MM.1S (cell line): Measurements from ENCODE around the gene ADARB1.

Experiments used
- DNase-seq: peaks from one replicate; pipeline ENCODE4 v3.0.0-alpha.2; 2015
- H2AFZ ChIP-seq: fragments of 300-600 bp; sonication (generic); 2 replicates; pipeline ENCODE4 v1.6.0; 2016; ENCODE audit warnings: antibody characterized with exemption, low read length
- H3F3A ChIP-seq: fragments of 300-600 bp; sonication (generic); 2 replicates; pipeline ENCODE4 v1.6.1; 2016; ENCODE audit warnings: mild to moderate bottlenecking, antibody characterized with exemption, low read length, moderate library complexity, mixed read lengths; ENCODE audit not compliant: insufficient read depth
- H3K27ac ChIP-seq: fragments of 300-600 bp; sonication (generic); 2 replicates; pipeline ENCODE4 v1.5.1; 2016; ENCODE audit warnings: mild to moderate bottlenecking, low read length
- H3K27me3 ChIP-seq: fragments of 300-600 bp; sonication (generic); replicated peaks from 2 replicates; pipeline ENCODE4 v1.6.0; 2016; ENCODE audit warnings: low read length; ENCODE audit not compliant: insufficient read depth
- H3K36me3 ChIP-seq: fragments of 300-600 bp; sonication (generic); replicated peaks from 2 replicates; pipeline ENCODE4 v1.6.1; 2016; ENCODE audit warnings: mild to moderate bottlenecking, low read length, mixed read lengths; ENCODE audit not compliant: insufficient read depth
- H3K4me1 ChIP-seq: fragments of 300-600 bp; sonication (generic); 2 replicates; pipeline ENCODE4 v1.6.1; 2016; ENCODE audit warnings: low read length, mixed read lengths
- H3K4me2 ChIP-seq: fragments of 300-600 bp; sonication (generic); 2 replicates; pipeline ENCODE4 v1.6.0; 2016; ENCODE audit warnings: low read depth, low read length
- H3K4me3 ChIP-seq: fragments of 300-600 bp; sonication (generic); 2 replicates; pipeline ENCODE4 v1.5.1; 2016; ENCODE audit warnings: low read length, mixed read lengths
- H3K79me2 ChIP-seq: fragments of 300-600 bp; sonication (generic); 2 replicates; pipeline ENCODE4 v1.6.1; 2016; ENCODE audit warnings: mixed run types, low read length, mixed read lengths
- H3K9ac ChIP-seq: fragments of 300-600 bp; sonication (generic); 2 replicates; pipeline ENCODE4 v1.6.1; 2016; ENCODE audit warnings: low read length, mixed read lengths
- H3K9me2 ChIP-seq: fragments of 300-600 bp; sonication (generic); replicated peaks from 2 replicates; pipeline ENCODE4 v1.6.1; 2016; ENCODE audit warnings: mild to moderate bottlenecking, low read length, mixed read lengths; ENCODE audit not compliant: insufficient read depth
- H3K9me3 ChIP-seq: fragments of 300-600 bp; sonication (generic); replicated peaks from 2 replicates; pipeline ENCODE4 v1.6.1; 2016; ENCODE audit warnings: mild to moderate bottlenecking, low read length, mixed read lengths; ENCODE audit not compliant: insufficient read depth
- H4K20me1 ChIP-seq: fragments of 300-600 bp; sonication (generic); 2 replicates; pipeline ENCODE4 v1.6.1; 2016; ENCODE audit warnings: mild to moderate bottlenecking, low read length, moderate library complexity, mixed read lengths; ENCODE audit not compliant: insufficient read depth
- CTCF ChIP-seq: fragments of 300-600 bp; sonication (generic); IDR thresholded peaks from 2 replicates; pipeline ENCODE4 v1.5.1; 2016; ENCODE audit warnings: antibody characterized with exemption, low read length, mixed read lengths
- EZH2 ChIP-seq: fragments of 300-600 bp; sonication (generic); optimal IDR thresholded peaks from 2 replicates; pipeline ENCODE3; 2017; ENCODE audit warnings: low read depth, mild to moderate bottlenecking, antibody characterized with exemption, low read length, mixed read lengths
- EZH2phosphoT487 ChIP-seq: fragments of 300-600 bp; sonication (generic); IDR thresholded peaks from 2 replicates; pipeline ENCODE4 v1.6.1; 2018; ENCODE audit warnings: antibody characterized with exemption, low read length

Gene ADARB1

DNA sequence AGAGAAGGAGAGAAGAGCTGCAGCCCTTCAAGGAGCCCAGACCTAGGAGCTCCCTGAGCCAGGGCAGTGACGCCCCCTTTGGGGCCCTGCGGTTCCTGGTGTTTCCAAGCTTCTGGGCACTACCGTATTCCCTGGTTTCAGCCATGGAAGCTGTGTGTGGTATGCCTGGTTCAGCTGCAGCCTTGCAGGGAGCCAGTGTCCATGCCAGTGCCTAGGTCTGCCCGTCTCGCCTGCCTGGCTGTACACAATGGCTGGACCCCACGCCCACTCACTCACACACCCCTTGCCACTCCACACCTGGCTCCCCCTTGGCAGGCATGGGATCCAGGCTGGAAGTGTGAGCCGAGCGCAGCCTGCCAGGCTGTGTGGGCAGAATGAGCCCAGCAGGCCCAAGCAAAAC, 87.7 kb downstream of the ADARB1 start:
- no peak for TF ChIP-seq EZH2phosphoT487
- TF ChIP-seq EZH2 = no peak
- no peak for TF ChIP-seq CTCF
- Histone ChIP-seq H3K4me2 (no peak overlapping the region), H3K4me3 (no peak overlapping the region), H3K9ac (no peak overlapping the region), H3K79me2 (no peaks in the 10 kb centered on the region), H3K27me3 (peaks cover 98% of the 10 kb centered on the region), H3K4me1 (no peaks in the 10 kb centered on the region), H3K36me3 (no peaks in the 10 kb centered on the region), H3F3A (no peaks in the 10 kb centered on the region), H3K27ac (no peak overlapping the region), H3K9me2 (no peaks in the 10 kb centered on the region), H3K9me3 (no peaks in the 10 kb centered on the region), H4K20me1 (no peaks in the 10 kb centered on the region), H2AFZ (no peak overlapping the region)
- no peak for DNase-seq

GRCh38 chr21:45162809-45163208, 88.4 kb downstream of the ADARB1 start:
- Histone ChIP-seq H3K4me2 (no peak overlapping the region), H3K27me3 (peaks cover 96% of the 10 kb centered on the region), H4K20me1 (no peaks in the 10 kb centered on the region), H2AFZ (no peak overlapping the region), H3K9me2 (no peaks in the 10 kb centered on the region), H3K4me3 (no peak overlapping the region), H3K4me1 (no peaks in the 10 kb centered on the region), H3K36me3 (no peaks in the 10 kb centered on the region), H3F3A (no peaks in the 10 kb centered on the region), H3K27ac (no peak overlapping the region), H3K79me2 (no peaks in the 10 kb centered on the region), H3K9ac (no peak overlapping the region), H3K9me3 (no peaks in the 10 kb centered on the region)
- no peak for TF ChIP-seq EZH2phosphoT487
- no peak for TF ChIP-seq CTCF
- TF ChIP-seq EZH2 = no peak
- no peak for DNase-seq

- Histone ChIP-seq H3K79me2 (no peaks in the 10 kb centered on the region), H4K20me1 (no peaks in the 10 kb centered on the region), H3K4me3 (no peak overlapping the region), H3K4me1 (no peaks in the 10 kb centered on the region), H2AFZ (no peak overlapping the region), H3K9me2 (no peaks in the 10 kb centered on the region), H3K9me3 (no peaks in the 10 kb centered on the region), H3K27me3 (peaks cover 96% of the 10 kb centered on the region), H3F3A (no peaks in the 10 kb centered on the region), H3K27ac (no peak overlapping the region), H3K9ac (no peak overlapping the region), H3K36me3 (no peaks in the 10 kb centered on the region), H3K4me2 (no peak overlapping the region)
- DNase-seq = no peak
- no peak for TF ChIP-seq EZH2phosphoT487
- no peak for TF ChIP-seq CTCF
- no peak for TF ChIP-seq EZH2
Measured at GRCh38 chr21:45163413-45164123, 89.2 kb downstream of the ADARB1 start.
